Measurements from ENCODE around the gene VSTM2B. TPM values are rescaled to one million over a fixed set of nuclear protein-coding genes. Genes with fewer than 3 reads are reported as not detected.
A peak's percentile ranks its signal among the peaks of the same experiment; 100 is the strongest.

Gene VSTM2B
- total RNA-seq, 1 donor from 2014 or later = not detected

- DNase-seq (ENCODE audit: low spot score) = no peak
Observed at GRCh38 chr19:29529646-29530539, 4.1 kb downstream of the VSTM2B start.

GRCh38 chr19:29530540-29531457 lies 5.0 kb downstream of the VSTM2B start:
- DNase-seq (ENCODE audit: low spot score) = peak; percentile 72

GRCh38 chr19:29531458-29532025 lies 5.7 kb downstream of the VSTM2B start:
- peak; percentile 43 for DNase-seq (ENCODE audit: low spot score)

GRCh38 chr19:29532097-29532496 lies 6.3 kb downstream of the VSTM2B start:
- DNase-seq (ENCODE audit: low spot score) = peak; percentile 9

GRCh38 chr19:29532956-29533355 lies 7.2 kb downstream of the VSTM2B start:
- peak; percentile 74 for DNase-seq (ENCODE audit: low spot score)

- peak; percentile 83 for DNase-seq (ENCODE audit: low spot score)
Observed at GRCh38 chr19:29533578-29534544, 8.1 kb downstream of the VSTM2B start.

GRCh38 chr19:29535214-29535831 lies 9.5 kb downstream of the VSTM2B start:
- peak; percentile 65 for DNase-seq (ENCODE audit: low spot score)

GRCh38 chr19:29535984-29536508 lies 10.3 kb downstream of the VSTM2B start:
- DNase-seq (ENCODE audit: low spot score) = no peak

- peak; percentile 59 for DNase-seq (ENCODE audit: low spot score)
Observed at GRCh38 chr19:29537181-29537580, 11.4 kb downstream of the VSTM2B start.

- peak; percentile 81 for DNase-seq (ENCODE audit: low spot score)
Observed at GRCh38 chr19:29537601-29538000, 11.8 kb downstream of the VSTM2B start.

GRCh38 chr19:29538146-29538545 lies 12.4 kb downstream of the VSTM2B start:
- peak; percentile 28 for DNase-seq (ENCODE audit: low spot score)

- DNase-seq (ENCODE audit: low spot score) = peak; percentile 12
Observed at GRCh38 chr19:29538651-29539050, 12.9 kb downstream of the VSTM2B start.

- DNase-seq (ENCODE audit: low spot score) = peak; percentile 77
Observed at GRCh38 chr19:29539131-29539530, 13.3 kb downstream of the VSTM2B start.

- DNase-seq (ENCODE audit: low spot score) = peak; percentile 57
Observed at GRCh38 chr19:29539670-29540069, 13.9 kb downstream of the VSTM2B start.

- peak; percentile 81 for DNase-seq (ENCODE audit: low spot score)
Observed at GRCh38 chr19:29540114-29540513, 14.3 kb downstream of the VSTM2B start.

- no peak for DNase-seq (ENCODE audit: low spot score)
Observed at GRCh38 chr19:29541473-29542253, 15.9 kb downstream of the VSTM2B start.

- DNase-seq (ENCODE audit: low spot score) = no peak
Observed at GRCh38 chr19:29542327-29542726, 16.5 kb downstream of the VSTM2B start.

- peak; percentile 51 for DNase-seq (ENCODE audit: low spot score)
Observed at GRCh38 chr19:29542776-29543175, 17.0 kb downstream of the VSTM2B start.

GRCh38 chr19:29543381-29543780 lies 17.6 kb downstream of the VSTM2B start:
- DNase-seq (ENCODE audit: low spot score) = peak; percentile 43
